Islet of Langerhans (tissue), 1 donor: Measurements from ENCODE around the gene TBATA.
"Not testable (repeated sequence)": the region's sequence is repeated elsewhere in the genome, so short reads cannot be mapped to it uniquely, and the experiment has no call there.

Experiments used
- FAIRE-seq: peaks from one replicate; lab custom pipeline; 2011; peaks lifted over from hg19 to GRCh38; lab: Jason Lieb, UNC

Gene TBATA

GRCh38 chr10:70779088-70779487 is 6.1 kb downstream of the TBATA start:
- FAIRE-seq, result no peak

DNA sequence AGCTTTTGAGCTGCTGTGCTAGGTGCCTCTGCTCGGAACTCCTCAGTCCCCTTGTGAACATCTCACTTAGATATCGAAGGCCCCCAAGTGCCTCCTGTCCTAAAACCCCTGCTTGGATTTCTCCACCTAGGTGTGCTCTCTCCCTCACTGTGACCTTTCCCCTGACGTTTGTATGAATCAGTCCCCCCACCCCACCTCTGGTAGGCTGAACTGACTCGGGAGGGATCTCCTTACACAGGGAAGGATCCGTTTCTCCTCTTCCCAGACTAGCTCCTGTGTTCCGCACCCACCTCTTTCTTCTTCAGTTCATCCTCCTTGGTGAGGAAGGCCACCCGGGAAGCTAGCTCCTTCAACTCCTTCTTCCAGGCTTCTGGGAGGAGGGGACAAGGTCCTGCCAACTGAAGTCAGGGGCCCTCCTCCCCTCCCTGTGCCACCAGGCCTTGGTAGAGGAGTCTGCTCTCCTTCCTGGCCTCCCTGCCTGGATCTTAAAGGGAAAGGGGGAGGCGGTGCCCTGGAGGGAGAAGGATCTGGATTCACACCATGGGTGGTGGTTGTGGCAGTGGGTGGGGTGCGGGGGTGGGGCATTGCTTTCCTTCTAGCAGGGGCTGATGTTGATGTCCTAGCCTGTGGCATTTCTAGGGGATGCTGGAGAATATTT is 6.8 kb downstream of the TBATA start:
- no peak for FAIRE-seq

DNA sequence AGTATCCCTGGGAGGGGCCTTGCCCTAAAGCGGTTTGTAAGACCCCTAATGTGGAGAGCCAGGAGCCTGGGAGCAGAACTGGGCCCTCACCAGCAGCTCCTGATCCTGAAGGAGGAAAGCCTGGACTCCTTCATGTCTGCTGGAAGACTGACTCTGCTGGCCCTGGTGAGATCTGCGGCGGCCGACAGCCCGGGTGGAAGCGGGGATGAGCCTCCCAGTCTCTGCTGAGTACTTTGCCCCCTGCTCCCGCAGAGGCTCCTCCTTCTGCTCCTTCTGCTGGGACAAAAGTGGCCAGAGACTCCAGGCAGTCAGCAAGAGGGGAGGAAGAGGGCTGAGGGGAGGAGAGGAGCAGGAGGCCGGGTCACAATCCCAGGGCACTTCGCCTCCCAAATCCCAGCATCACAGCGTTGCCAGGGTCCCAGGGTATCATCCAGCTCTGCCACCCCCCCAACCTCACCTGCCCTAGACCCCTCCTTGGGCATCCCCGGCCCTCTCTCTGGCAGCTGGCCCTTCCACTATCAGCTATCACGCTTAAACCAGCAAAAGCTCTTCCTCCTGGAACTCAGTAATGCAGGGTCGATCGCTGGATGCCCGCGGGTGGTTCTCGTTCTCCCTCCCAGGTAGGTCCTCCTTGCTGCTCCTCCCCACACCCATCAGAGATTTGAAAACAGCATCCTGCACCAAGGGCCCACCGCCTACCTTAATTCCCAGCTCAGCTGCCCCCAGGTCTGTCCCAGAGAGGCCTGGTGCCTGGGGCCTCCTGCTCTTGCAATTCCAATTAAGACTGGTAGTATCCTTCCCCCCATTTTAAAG is 7.9 kb downstream of the TBATA start:
- no peak for FAIRE-seq

DNA sequence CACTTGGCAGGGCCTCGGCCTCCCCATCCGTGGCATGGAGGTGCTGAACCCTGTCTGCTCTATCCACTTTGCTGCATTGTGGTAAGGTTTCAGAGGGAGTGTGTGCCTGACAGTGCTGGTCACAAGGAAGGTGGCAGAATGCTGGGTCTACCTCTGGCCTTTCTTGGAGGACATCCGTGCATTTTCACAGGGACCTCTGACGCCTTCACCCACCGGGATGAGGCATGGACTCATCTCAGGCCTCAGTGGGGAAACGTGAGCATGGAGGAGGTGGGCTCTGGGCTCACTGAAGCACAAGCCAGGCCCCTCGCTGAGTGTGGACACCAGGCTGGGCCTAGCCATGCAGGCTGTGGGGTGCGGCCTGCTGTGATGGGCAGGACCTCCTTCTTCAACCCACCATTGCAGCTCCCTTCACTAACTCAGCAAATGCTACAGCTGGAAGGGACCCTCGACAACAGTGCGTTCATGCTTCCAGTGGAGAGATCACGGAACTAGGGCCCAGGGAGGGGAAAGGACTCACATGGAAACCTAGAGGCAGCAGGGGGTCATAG is 8.6 kb downstream of the TBATA start:
- no peak for FAIRE-seq

DNA sequence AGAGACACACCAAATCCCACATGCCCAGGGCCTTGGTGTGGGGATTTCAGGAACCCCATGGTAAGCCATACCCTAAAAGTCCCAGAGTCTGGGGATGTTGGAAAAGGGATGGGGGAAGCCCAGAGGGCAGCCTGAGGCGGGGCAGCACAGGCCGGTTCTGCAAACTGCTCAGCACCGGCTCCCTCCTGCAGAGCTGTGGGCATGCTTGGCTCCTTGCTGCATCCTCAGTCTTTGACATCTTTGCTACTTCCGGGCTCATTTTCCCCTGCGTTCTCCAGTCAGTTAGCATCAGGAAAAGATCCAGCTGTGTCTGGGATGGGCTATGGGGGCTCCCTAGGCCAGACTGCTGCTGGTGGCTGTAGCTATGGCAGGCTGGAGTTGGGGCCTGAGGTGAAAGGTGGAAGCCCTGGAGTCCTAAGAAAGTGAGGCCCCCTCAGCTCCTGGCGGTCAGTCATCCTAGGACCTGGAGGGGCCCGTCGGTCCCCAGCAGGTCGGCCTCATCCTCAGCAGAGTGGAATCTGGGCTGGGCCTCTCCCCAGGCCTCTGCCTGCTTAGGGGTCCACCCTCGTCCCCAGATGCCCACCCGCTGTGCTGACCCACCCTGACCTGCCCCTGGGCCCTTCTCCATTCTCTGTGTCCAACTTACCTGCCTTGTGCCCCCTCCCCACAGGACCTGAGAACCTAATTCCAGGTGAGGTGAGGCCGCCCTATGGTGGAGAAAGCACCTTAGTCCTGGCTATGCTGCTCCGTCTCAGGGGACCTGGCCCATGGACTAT is 9.3 kb downstream of the TBATA start:
- no peak for FAIRE-seq

- FAIRE-seq, result no peak
Observed at GRCh38 chr10:70774810-70775678, 10.1 kb downstream of the TBATA start.

DNA sequence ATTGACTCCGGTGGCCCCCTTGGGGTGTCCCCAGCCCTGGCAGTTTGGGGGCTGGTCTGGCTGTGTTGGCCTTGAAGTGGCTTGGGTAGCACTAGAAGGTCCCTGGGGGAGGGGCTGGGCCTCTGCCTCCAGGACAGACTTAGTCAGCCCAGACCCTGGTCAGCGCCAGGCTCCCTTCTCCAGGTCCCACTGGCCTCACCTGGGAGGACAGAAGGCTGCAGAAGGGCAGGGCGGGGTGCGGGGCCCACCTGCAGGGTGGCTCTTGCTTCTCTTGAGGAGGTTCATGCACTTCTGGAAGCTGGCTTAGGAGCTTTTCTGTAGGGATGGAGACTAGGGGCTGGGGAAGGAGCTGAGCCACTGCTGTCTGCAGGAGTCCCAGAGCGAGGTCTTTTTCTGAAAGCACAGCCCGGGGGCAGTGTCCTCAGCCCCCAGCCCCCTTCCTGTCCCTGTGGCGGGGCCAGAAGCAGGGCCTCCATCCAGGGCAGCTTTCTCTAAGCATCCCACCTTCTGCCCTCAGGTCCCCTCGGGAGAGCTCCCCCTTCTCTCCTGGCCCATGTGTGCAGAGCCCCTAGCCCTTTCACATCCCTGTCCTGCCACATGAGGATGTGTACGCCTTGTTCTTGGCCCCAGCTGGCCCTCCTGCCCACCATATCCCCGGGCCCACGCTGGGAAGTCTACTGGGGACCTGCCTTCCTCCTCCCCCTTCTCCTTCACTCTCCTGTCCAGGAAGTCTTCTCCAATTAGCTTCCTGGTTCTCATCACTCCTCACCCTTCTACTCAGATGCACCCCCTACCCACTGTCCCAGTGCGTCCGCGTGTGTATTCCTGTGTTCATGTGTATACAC is 11.0 kb downstream of the TBATA start:
- FAIRE-seq, result no peak

- FAIRE-seq, result no peak
Observed at GRCh38 chr10:70773461-70773860, 11.7 kb downstream of the TBATA start.

- FAIRE-seq, result no peak
Observed at GRCh38 chr10:70772627-70773026, 12.6 kb downstream of the TBATA start.

DNA sequence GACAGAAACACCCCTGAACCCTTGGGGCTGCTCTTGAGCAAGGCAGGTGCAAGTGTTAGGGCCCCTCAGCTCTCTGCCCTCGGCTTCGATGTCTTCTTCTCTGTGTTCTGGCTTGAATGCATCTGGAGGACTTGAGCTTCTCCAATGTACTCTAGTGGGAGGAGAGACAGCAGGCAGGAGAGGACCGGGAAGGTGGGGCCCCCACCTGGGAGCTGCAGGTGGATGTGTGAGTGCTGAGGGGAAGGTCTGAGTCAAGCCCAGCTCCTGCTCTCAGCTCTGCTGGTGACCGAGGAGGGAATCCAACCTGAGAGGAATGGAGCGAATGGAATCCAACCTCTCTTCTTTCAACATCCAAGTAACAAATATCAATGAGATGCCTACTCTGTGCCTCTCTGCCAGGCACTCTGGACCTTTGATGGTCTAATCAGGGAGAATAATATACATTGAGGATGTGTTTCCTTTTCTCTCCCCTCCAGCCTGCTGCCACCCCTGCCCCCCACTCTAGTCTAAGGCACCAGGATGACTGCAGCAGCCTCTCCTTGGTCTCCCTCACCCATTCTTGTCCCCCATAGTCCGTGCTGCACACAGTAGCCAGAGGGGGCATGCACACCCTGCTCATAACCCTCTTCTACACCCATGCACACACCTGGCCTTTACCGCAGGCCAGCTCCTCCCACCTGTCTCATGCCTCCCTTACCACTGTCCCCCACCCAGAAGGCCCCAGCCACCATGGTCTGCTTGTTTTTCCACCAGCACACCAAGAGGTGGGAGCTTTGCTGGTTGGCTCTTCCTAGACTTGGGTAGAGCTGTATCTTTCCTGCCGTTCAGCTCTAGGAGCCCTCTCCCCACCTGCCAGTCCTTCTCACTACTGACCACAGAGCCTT is 13.6 kb downstream of the TBATA start:
- FAIRE-seq, result no peak

GRCh38 chr10:70770516-70770915 is 14.7 kb downstream of the TBATA start:
- not testable (repeated sequence) for FAIRE-seq

DNA sequence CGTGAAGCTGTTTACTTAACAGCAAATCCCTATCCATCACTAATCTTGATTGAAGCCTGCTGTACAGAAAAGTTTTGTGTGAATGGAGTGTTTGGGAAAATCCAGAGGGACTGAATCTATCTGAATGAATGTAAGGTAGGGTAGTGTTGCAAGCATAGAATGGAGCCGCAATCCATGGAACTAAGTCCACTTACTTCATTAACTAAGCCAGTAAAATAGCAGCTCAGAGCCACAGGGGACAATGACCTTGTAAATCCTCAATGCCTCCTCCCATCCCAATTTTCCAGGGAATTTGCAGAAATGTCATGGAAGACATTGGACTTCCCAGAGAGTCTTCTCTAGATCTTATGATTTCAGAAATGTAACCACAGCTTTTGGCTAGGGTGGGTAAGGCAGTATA is 15.2 kb downstream of the TBATA start:
- FAIRE-seq, result no peak

- FAIRE-seq, result no peak
Observed at GRCh38 chr10:70769121-70769520, 16.1 kb downstream of the TBATA start.

DNA sequence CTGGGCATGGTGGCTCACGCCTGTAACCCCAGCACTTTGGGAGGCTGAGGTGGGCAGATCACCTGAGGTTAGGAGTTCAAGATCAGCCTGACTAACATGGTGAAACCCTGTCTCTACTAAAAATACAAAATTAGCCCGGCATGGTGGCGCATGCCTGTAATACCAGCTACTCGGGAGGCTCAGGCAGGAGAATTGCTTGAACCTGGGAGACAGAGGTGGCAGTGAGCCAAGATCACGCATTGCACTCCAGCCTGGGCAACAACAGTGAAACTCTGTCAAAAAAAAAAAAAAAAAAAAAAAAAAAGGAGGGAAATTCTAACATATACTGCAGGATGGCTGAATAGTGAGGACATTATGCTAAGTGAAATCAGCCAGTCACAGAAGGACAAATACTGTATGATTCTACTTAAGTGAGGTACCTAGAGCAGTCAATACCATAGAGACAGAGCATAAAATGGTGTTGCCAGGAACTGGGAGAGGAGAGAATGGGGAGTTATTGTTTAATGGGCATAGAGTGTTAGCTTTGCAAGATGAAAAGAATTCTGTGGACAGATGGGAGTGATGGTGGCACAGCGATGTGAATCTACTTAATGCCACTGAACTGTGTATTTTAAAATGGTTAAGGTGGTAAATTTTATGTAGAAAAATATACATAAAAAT is 17.0 kb downstream of the TBATA start:
- FAIRE-seq, result peak; percentile 94

GRCh38 chr10:70765794-70766594 is 19.2 kb downstream of the TBATA start:
- FAIRE-seq, result no peak

GRCh38 chr10:70763567-70763966 is 21.6 kb downstream of the TBATA start:
- no peak for FAIRE-seq

GRCh38 chr10:70762441-70763175 is 22.6 kb downstream of the TBATA start:
- no peak for FAIRE-seq
